Amniotic epithelial cell (primary cell): ENCODE measurements around the gene ZBTB8OS.
"Not testable (repeated sequence)": the region's sequence is repeated elsewhere in the genome, so short reads cannot be mapped to it uniquely, and the experiment has no call there.

Experiments used
- DNase-seq: peaks from one replicate; pipeline ENCODE4 v3.0.0-alpha.2; 2010; ENCODE audit warnings: low read depth

The ZBTB8OS gene

DNA sequence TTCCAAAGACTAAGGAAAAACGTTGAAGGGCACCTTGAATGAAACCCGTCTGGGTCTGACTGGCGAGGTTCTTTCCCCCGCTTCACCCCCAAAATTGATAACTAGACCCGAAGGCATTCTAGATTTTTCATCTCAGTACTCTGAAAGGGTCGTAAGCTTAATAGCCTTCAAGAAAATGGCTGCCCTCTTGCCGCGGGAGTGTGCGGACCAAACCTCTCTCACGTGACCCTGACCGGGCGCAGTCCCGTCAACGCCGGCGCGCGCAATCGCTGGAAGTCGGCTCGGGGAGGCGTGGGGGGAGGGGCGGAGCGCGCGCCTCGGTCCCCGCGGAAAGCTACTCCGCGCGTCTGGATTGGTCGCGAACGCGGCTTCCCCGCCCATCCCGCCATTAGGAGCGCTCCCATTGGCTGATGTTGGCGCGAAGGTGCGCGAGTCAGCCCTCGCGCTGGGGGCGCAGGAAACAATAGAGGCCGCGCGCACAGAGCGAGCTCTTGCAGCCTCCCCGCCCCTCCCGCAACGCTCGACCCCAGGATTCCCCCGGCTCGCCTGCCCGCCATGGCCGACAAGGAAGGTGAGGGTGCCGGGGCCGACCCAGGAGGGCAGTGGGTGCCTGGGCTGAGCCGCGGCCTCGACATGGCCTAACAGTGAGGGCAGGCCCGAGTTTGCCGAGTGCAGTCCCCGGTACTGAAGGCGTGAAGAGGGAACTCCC lies 556 bp upstream of the ZBTB8OS start, which contains the start of gene RBBP4:
RBBP4 (plus strand) TSS at position 457 of the 709 bp plus-strand sequence; CDS start at position 556, 99 bp downstream.
- peak; percentile 94 for DNase-seq

DNA sequence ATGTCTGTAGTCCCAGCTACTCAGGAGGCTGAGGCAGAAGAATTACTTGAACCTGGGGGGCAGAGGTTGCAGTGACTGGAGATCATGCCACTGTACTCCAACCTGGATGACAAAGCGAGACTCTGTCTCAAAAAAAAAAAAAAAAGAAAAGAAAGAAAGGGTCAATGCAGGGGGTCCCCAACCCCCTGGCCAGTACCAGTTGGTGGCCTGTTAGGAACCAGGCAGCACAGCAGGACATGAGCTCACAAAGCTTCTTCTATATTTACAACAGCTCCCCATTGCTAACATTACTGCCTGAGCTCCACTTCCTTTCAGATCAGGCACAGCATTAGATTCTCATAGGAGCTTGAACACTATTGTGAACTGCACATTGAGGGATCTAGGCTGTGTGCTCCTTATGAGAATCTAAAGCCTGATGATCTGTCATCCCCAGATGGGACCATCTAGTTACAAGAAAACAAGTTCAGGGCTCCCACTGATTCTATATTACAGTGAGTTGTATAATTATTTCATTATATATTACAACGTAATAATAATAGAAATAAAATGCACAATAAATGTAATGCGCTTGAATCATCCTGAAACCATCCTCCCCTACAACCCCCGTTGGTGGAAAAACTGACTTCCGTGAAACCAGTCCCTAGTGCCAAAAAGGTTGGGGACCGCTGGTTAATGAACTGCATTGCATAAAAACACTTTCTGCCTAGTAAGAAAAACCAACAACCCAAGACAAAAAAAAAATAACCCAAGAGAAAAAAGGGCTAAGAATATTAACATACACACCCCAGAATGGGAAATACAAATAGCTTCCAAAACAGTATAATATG lies 2.8 kb downstream of the ZBTB8OS start:
- DNase-seq: no peak

DNA sequence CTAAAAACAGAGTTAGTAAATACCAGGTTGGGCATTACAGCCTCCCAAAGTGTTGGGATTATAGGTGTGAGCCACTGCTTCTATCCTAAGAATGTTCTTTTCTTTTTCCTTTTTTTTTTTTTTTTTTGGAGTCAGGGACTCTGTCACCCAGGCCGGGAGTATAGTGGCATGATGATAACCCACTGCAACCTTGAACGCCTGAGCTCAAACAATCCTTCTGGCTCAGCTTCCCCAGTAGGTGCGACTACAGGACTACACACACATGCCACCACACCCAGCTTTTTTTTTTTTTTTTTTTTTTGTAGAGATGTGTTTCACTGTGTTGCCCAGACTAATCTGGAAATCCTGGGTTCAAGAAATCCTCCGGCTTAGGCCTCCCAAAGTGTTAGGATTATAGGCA lies 5.9 kb downstream of the ZBTB8OS start:
- no peak for DNase-seq

DNA sequence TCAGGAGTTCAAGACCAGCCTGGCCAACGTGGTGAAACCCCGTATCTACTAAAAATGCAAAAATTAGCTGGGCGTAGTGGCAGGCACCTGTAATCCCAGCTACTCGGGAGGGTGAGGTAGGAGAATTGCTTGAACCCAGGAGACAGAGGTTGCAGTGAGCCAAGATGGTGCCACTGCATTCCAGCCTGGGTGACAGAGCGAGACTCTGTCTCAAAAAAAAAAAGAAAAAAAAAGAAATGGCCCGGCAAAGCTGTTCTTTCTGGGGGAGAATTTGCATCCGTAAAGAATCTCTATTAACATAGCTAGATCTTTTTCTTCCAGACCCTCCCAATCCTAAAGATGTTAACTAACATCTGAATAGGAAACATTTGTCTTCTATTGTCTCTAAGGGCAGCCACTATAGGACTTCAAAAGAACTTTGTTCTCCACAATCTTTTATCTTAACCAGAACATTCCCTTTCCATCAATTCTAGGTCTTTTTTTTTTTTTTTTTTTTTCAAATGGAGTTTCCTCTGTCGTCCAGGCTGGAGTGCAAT lies 8.0 kb downstream of the ZBTB8OS start:
- DNase-seq: not testable (repeated sequence)

DNA sequence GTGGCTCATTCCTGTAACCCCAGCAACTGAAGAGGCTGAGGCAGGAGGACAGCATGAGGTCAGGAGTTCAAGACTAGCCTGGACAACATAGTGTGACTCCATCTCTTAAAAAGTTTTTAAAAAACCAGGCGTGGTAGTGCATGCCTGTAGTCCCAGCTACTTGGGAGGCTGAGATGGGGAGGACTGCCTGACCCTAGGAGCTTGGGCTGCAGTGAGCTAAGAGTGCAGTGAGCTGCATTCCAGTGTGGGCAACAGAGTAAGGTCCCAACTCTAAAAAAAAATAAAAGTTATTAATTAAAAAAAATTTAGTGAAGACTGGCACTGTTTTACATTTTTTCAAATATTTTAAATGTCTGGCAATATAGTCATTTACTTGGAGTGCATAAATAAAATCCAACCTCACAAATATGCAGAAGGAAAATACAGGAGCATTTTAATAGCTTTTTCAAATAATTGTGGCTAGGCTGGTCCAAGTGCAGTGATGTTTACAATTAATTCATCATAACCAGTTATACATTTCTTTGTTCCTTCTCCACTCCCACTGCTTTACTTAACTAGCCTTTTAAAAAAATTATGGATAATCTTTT lies 10.8 kb downstream of the ZBTB8OS start:
- peak; percentile 23 for DNase-seq

DNA sequence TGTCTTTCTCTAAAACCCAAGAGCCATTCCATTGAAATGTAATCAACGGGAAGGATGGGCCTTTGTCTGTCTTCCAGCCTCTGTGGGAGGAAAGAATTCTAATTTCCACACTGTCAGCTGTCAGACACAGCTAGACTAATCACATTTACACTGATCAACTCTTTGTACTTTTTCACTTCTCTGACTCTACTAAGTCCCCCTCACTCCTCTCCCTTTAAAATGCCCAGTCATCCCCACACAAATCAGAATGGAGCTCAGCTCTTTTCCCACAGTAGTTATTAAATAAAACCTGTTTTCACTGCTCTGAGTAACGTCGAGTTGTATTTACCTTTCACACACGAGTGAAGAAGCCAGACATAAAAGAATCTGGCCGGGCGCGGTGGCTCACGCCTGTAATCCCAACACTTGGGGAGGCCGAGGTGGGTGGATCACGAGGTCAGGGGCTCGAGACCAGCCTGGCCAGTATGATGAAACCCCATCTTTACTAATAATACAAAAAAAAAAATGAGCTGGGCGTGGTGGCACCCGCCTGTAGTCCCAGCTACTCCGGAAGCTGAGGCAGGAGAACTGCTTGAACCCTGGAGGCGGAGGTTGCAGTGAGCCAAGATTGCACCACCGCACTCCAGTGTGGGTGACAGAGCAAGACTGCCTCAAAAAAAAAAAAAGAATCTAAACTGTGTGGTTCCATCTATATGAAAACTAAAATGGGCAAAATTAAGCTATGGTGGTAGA lies 13.3 kb downstream of the ZBTB8OS start:
- DNase-seq: no peak

DNA sequence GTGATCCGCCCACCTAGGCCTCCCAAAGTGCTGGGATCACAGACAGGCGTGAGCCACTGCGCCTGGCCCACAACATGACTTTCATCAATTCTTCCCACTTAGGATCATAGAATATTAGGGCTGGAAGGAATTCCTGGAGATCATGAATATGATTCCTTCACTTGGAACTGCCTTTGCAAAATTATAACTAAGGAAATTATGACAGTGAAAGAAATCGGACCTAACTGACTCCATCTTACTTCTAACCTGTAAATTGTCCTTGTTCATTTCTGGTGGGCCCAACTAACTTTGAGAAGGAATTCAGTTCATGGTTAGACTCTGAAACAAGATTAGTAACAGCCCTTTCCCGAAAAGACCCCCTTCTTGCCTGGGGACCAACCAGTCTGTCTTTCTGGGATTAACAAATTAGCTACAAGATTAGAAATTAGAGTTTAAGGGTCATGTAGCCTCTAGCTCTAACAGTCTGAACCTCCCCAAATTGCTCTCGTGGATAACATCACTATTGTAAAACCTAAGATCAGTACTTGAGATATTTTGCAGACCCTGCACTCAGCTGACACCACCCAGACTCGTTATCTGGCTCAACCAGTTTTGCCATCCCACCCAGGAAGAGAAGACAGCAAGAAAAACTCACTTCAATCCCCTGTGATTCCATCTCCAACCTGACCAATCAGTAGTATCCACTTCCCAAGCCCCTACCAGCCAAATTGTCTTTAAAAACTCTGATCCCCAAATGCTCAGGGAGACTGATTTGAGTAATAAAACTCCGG lies 14.7 kb downstream of the ZBTB8OS start:
- no peak for DNase-seq

DNA sequence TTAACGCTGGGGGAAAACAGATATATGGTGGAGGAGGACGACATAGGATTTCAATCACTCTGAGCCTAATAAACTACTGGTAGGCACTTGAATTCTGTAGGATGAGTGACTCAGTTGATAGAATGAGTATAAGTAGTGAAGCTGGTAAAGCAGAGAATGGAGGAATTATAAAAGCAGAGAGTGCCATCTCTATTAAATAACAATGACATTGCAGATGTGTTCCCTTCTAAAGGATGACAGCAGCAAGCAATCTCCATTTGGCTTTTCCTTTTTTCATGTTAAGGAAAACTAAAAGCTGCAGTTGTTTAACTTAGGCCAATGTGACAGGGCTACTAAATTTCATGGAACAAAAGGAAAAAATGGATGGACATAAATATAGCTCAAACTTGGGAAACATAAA lies 17.5 kb downstream of the ZBTB8OS start:
- DNase-seq: no peak

DNA sequence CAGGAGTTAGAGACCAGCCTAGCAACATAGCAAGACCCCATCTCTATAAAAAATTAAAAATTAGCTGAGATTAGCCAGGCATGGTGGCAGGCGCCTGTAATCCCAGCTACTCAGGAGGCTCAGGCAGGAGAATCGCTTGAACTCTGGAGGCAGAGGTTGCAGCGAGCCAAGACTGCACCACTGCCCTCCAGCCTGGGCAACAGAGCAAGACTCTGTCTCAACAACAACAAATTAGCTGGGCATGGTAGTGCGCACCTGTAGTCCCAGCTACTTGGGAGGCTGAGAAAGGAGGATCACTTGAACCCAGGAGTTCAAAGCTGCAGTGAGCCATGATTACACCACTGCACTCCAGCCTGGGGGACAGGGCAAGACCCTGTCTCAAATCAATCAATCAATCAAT lies 20.2 kb downstream of the ZBTB8OS start:
- DNase-seq: not testable (repeated sequence)

DNA sequence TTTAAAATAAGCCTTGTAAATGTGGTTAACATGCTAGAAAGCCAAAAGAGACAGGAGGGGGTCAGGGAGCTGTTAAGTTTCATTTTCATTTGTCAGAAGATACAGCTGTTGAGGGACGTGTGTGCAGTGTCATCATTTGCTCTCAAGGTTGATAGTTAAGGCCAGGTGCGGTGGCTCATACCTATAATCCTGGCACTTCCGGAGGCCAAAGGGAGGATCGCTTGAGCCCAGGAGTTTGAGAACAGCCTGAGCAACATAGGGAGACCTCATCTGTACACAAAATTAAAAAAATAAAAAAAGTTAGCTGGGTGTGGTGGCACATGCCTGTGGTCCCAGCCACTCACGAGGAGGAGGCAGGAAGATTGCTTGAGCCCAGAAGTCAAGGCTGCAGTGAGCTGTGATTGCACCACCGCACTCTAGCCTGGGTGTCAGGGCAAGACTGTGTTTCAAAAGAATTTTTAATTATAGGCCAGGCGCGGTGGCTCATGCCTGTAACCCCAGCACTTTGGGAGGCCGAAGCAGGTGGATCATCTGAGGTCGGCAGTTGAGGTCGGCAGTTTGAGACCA lies 22.7 kb downstream of the ZBTB8OS start:
- peak; percentile 20 for DNase-seq

DNA sequence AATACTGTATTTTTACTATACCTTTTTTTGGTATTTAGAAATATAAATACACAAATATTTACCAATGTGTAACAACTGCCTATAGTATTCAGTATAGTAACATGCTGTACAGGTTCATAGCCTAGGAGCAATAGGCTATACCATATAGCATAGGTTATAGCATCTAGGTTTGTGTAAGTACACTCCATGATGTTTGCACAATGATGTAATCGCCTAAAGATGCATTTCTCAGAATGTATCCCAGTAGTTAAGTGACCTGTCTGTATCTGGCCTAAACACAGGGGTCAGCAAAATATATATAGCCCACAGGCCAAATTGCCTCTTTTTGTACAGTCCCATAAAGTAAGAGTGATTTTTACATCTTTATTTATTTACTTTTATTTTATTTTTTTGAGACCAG lies 24.2 kb downstream of the ZBTB8OS start:
- no peak for DNase-seq

DNA sequence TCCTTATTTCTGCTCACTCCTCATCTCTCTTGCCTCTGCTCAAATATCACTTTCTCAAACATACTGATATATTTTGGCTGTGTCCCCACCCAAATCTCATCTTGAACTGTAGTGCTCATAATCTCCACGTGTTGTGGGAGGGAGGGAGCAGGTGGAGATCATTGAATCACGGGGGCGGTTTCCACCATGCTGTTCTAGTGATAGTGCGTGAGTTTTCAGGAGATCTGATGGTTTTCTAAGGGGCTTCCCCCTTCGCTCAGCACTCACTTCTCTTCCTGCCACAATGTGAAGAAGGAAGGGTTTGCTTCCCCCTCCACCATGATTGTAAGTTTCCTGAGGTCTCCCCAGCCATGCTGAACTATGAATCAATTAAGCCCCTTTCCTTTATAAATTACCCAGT lies 26.6 kb downstream of the ZBTB8OS start:
- DNase-seq: no peak

DNA sequence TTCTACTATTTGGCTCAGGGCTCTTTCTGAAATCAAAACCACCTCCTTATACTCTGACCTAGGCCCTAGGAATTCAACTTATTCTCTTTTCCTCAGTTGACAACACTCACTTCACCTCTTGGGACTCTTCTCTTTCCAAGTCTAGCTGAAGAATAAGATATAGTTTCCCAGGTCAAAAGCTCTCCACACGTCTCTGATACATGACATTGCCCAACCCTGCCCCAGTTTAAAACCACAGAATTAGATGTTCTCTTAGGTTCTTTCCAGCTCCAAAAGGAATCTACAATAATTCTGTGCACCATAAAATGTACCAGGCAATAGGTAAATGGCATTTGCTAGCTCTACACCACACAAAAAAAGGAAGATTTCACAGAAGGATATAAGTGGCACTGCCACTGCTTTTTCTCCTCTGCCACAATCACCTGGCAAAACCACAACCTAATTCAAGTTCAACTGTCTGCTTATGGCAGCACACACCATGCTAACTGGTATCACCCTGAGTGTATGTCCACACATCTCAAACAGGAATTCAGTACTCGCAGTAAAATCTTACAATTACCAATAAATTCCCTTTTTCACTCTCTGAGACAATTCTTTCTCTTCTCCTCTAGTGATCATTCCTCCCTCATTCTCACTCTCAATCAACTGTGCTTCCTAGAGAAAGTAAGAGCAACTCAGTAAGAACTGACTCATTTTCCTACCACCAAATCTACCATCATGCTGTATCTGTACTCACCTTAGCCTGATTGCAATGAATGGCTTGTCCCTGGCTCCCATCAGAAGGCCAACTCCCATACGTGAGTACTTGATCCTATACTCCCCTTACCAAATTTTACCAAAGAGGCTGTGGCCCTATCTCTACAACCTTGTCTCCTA lies 27.3 kb downstream of the ZBTB8OS start:
- peak; percentile 72 for DNase-seq

DNA sequence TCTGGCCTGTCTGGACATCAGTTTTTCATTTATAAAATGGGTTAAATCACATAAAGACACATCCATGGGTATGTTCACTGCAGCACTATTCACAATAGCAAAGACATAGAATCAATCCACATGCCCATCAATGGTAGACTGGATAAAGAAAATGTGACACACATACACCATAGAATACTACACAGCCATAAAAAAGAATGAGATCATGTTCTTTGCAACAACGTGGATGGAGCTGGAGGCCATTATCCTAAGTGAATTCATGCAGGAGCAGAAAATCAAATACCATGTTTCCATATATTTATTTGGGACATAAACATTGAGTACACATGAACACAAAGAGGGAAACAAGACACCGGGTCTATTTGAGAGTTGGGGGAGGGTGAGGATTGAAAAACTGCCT lies 28.1 kb downstream of the ZBTB8OS start:
- no peak for DNase-seq

DNA sequence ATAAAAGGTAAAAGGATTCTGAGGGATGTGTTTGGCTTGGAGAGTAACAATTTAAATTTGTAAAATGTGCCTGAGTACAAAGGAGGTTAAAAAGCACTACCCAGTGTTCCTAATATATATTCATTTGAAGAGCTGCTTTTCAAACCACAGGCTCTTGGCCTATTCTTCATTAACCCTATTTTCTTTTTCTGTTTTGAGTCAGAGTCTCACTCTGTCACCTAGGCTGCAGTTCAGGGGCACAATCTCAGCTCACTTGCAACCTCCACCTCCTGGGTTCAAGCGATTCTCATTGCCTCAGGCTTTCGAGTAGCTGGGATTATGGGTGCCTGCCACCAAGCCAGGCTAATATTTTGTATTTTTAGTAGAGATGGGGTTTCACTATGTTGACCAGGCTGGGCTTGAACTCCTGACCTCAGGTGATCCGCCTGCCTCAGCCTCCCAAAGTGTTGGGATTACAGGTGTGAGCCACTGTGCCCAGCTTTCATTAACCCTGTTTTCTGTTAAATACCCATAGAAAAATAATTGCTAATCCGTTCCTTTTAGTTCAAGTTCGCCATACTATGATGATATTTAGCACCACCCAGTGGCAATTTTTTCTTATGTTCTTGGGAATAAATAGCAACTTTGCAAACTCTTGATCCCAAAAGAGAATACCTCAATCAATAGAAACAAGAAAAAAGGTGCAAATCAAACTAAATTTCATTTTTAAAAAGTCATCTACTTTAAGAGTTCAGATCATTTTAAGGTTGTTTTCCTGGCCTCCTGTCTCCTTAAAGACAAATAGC lies 30.5 kb downstream of the ZBTB8OS start:
- DNase-seq: peak; percentile 33

DNA sequence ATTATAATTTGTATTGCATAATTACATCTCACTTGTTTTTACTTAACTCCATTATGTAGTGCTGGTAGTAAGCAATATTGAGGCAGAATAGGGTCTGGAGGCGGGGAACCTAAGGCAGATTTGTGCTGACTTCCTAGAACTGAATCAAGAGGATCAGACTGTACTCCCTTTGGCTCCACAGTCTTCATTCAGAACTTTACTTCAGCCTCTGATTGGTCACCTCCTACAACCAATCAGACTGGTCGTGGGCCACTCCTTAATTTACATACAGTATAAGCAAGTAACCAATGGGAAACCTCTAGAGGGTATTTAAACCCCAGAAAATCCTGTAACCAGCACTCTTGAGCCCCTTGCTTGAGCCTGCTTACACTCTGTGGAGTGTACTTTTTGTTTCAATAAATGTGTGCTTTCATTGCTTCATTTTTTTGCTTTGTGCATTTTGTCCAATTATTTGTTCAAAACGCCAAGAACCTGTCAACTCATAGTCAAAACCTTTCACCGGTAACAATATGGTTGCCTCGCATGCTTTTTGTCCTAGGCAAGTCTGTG lies 31.6 kb downstream of the ZBTB8OS start:
- DNase-seq: no peak

DNA sequence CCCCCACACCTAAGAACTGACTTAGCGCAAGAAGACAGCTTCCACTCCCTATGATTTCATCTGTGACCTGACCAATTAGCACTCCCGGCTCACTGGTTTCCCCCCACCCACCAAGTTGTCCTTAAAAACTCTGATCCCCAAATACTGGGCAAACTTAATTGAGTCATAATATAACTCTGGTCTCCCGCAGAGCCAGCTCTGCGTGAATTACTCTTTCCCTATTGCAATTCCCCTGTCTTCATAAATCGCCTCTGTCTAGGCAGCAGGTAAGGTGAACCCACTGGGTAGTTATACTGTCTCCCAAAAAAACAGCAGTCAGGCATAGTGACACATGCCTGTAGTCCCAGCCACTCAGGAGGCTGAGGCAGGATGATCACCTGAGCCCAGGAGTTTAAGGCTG lies 36.9 kb downstream of the ZBTB8OS start:
- DNase-seq: no peak

DNA sequence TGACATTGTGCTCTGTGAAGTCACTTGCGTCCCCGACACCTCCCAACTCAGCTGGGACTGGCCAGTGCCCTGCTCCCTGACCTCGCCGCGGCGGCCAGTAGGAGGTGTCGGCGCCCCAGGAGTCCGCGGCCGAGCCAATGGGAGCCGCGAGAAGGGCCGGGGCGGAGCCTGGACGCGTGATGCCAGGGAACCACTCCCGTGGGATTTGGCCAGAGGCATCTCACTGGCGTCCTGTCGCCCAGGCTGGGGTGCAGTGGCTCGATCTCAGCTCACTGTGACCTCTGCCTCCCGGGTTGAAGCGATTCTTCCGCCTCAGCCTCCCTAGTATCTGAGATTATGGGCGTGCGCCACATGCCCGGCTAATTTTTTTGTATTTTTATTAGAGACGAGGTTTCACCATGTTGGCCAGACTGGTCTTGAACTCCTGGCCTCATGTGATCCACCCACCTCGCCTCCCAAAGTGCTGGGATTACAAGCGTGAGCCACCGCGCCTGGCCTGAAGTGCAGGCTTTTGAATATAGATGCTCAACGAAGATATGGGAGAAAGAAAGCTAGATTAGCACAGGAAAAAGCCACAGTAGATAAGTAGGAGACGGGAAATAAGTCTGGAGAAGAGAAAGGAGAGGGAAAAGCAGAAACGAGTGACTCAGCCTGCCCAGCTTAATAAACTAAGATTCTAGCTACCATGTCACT lies 38.0 kb downstream of the ZBTB8OS start:
- peak; percentile 73 for DNase-seq
